Bone marrow (tissue), 2 donors: ENCODE data around the gene PRIM2.
"Not testable (repeated sequence)": the region's sequence is repeated elsewhere in the genome, so short reads cannot be mapped to it uniquely, and the experiment has no call there.

Source experiments
- DNase-seq, 2 donors: peaks; one replicate each; lab custom pipeline; 2025; lab: John Stamatoyannopoulos, UW

PRIM2 gene

DNA sequence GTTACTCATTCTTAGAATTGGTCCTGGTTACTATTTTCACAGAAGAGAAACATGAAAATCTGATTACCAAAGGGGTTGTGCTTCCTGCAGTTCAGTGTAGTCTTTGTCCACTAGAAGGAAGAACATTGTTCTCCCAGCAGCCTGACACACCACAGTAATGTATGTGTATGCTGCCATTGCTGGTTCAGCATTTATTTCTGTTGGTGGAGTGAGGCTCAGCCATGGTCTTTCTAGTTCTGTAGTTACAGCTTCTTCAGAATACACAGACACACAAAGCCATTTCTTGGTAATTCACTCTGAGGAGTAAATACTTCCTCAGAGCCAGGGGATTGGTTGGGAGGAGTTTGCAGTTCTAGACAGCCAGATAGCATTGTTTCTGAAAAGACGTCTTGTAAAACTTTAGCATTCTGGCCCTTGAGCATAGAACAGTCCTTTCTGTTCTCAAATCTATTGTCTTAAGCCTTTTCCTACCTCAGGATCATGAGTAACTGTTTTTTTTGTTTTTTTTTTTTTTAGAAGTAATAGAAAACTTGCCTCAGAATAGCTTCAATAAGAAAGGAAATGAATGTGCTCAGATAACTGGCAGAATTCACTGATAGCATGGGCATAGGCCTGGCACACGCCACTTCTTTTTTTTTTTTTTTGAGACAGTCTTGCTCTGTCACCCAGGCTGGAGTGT lies 128.5 kb downstream of the PRIM2 start:
- DNase-seq = peak in 1 of 2 donors; percentile 18

DNA sequence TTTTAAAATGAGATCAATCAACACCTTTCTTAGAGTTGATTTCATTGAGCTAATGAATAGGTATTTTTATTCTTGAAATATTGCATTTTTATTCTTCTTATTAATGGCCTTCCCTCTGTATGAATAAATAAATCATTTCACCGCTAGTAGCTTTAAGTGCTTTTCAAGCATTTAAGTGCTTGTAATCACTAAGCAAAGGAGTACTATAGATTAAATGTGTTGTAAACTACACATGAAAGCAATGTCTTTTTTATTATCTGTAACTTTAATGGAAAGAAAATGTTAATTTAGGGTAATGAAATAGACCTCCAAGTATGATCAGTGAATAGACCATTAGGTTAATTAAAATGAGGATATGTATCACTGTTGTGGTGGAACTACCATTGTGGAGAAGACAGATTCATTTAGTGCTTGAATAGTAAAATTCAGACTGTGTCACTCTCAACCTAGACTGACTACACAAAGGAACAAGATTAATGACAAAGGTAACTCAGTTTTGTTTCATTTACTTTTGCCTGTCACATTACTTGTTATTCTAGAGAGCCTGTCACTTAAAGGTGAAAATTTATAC lies 132.2 kb downstream of the PRIM2 start:
- not testable (repeated sequence) for DNase-seq

DNA sequence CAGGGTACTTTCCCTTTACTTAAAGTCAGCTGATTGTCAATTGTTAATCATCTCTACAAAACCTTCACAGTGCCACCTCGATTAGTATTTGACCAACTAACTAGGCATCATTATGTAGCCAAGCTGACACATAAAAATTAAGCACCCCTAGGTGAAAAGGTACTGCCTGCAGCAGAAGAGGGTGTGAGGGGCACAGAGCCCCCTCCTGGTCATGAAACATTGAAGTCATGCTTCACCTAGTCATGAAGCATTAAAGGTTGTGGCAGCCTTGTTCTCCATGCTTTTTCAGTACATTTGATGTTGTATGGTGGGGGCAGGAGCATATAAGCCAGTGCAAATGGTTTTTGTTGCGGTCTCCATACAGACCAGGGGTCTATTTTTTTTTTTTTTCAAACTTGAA lies 142.4 kb downstream of the PRIM2 start:
- not testable (repeated sequence) for DNase-seq

DNA sequence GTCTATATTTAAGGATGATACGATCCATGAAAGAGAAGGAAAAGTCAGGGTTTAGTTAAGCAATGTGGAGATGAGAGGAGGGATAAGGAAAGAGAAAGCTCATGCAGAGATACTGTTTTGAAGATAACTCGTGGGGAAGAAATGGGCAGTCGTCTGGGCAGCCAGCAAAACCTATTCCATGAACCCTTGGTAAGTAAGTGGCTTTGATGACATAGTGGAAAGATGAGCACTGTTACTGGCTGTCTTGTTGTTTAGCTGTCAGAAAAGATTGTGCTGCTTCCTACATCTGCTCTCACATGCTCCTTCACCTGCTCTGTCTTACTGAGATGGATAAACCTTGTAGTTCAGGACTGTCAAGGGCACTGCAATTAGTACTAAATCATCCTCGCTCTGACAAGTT lies 143.6 kb downstream of the PRIM2 start:
- not testable (repeated sequence) for DNase-seq

DNA sequence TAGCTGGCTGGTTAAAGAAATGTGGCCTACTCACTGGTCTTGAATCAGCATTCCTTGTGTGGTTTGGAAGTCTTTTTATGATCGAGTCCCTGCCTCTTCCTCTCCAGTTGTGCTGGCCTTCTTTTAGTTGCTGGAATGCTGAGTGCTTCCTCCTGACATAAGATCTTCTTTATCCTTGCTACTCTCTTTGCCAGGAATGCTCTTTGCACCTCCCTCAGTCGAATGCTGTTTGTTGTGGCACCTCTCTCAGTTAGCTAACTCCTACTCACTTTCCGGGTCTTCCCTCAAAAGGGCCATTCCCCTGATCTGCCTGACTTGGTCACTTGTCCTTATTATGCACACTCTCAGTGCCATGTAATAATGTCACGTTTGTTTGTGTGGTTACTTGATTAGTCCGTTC lies 146.4 kb downstream of the PRIM2 start:
- DNase-seq = not testable (repeated sequence)

DNA sequence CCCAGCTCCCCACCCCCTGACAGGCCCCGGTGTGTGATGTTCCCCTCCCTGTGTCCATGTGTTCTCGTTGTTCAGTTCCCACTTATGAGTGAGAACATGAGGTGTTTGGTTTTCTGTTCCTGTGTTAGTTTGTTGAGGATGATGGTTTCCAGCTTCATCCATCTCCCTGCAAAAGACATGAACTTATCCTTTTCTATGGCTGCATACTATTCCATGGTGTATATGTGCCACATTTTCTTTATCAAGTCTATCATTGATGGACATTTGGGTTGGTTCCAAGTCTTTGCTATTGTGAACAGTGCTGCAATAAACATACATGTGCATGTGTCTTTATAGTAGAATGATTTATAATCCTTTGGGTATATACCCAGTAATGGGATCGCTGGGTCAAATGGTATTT lies 148.5 kb downstream of the PRIM2 start:
- not testable (repeated sequence) for DNase-seq

DNA sequence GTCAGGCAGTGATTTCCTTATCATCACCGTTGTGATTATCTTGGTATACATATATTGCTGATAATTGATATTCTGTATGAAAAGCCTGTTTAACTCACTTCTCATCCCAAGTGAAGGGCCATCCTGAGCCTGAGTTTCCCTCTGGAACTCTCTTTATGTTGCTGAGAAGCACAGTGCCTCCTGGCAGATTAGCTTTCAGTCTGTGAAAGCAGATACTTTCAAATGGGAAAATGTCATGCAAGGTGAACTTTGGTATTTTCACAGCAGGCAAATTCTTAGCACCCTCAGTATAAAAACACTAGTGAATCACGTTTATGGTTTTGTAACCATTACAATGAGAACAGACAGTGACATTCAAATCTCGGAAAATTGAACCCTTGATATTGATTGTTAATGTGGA lies 151.6 kb downstream of the PRIM2 start:
- DNase-seq = no peak

DNA sequence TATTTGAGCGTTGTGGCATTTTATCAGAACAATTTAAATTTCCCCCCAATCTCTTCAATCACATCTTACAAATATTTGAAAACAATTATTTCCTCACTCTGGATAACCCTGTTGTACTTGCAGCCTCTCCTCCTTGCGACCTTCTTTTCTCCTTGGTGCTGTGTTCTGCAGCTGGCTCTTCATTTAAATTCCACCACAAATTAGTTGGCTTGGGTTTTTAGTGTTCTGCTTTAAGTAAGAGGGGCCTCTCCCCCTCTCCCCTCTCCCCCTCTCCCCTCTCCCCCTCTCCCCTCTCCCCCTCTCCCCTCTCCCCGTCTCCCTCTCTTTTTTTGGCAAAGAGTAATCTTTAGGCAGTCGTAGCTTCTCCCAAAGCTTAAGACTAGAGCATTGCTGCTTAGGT lies 152.7 kb downstream of the PRIM2 start:
- DNase-seq = not testable (repeated sequence)

DNA sequence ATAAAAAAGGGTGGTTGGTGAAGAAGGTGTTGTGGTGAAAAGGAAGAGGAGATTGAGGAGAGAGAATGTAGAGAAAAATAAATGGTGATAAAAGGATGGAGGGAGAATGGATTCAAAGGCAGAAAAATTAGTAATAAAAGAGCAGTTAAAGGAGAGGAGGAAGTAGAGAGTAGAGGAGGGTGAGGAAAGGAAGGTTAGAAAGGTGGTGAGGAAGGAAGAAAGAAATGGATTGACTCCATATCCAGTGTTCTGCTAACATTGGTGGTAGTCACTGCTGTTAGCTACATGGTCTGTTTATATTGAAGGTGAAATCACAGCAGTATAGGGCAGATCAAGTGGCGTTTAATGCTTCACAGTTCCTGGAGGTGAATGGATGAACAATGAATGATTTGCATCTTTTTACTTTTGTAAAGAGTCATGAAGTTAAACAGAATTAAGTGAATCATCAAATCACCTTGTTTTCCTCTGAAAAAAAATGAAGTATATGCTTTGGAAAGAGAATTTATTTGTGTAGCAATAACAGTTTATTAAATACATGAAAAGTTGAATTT lies 154.0 kb downstream of the PRIM2 start:
- DNase-seq = not testable (repeated sequence)

DNA sequence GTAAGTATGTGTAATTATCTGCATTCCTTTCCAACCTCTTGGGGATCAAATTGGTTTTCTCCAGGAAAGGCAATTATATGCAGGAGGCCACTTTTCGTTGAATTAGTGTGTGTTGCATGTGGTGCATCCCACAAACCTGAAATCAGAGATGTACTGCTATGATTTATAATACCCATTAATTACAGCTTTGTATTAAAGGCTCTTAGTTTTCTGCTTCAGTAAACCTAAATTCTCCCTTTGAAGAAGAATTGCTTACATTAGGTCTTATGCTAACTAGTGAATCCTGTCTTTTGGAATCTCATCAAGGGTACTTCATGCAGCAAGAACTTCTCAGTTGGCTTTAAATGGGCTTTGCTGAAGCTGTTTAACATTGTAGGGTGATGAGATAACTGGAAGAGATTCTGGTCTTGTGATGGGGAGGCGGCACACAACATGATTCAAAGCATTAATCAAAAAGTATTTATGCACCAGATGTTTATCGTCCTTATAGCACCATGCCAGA lies 155.5 kb downstream of the PRIM2 start:
- DNase-seq = not testable (repeated sequence)

DNA sequence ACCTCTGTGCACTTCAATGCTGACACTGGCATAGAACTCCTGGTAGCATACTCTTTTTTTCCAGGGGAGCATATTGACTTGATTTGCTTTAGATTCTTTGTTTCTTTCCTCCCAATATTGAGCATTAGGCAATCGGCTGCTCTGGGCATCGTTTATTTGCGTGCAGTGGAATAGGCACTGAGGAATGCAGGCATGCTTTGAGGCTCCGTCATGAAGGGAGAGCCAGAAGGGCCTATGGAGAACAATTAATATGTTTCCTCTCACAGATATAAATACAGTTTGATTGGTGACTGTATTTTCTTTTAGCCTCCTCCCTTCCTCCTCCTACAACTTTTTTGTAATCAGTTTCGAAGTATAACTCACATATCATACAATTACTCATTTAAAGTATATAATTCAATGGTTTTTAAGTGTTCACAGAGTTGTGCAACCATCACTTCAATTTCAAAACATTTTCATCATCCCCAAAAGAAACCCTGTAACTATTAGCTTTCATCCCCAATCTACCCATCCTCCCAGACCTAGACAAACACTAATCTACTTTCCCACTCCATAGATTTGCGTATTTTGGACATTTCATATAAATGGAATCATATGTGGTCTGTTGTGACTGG lies 157.5 kb downstream of the PRIM2 start:
- not testable (repeated sequence) for DNase-seq

DNA sequence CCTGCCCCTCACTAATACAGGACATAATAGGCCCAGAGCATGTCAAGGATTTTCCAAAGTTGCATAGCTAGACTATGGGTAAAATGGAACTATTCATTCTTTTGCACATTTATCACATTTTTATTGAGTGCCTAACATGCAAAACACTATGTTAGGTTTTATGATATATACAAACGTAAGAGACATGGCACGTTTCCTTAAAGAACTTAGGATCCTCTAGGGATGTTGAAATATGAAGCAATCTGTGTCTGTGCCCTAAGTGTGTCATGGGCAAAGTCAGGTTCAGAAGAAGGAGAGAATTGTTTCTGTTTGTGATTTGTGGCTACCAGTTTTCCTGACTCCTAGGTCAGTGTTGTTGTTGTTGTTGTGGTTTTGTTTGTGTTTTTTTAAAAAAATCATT lies 158.2 kb downstream of the PRIM2 start:
- not testable (repeated sequence) for DNase-seq

DNA sequence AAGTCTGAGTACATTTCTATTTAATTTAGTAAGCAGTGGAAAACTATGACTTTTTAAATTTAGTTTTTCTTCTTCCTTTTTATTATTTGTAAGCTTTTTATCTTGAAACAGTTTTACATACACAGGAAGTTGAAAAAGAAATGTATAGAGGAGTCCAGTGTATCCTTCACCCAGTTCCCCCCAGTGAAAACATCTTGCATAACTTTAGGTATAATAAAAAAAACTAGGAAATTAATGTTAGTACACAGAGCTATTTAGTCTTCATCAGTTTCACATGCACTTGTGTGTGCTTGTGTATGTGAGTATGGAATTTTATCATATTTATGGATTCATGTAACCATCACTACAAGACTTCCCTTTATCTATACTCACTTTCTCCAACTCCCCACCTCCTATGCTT lies 162.8 kb downstream of the PRIM2 start:
- DNase-seq = not testable (repeated sequence)

DNA sequence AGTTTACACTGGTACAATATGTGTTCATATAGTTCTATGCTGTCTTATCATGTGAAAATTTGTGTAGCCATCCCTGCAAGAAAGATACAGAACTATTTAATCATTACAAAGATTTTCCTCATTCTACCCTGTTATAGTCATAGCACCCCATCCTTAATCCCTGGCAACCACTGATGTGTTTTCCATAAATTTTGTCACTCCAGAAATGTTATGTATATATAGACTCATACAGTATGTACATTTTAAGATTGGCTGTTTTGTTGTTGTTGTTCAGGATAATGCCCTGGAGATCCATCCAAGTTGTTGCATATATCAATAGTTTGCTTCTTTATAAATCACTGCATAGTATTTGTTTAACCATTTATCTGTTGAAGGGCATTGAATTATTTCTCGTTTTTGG lies 163.7 kb downstream of the PRIM2 start:
- DNase-seq = not testable (repeated sequence)

DNA sequence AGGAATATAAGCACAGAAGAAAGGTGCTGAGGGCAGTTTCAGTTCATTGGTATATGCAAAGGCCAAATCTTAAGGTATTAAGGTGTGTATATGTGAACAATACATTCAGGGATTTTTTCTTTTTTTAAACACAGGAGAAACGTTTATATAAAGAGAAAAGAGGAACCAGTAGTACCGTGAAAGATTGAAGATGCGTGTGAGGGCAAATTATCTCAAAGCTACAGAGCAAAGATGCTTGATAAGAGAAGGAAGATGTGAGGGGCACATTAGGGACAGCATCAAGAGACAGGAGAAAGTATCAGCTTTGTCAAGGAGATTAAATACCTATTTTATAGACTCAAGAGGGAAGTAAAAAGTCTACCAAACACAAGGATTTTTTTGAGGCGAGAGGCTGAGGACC lies 165.0 kb downstream of the PRIM2 start:
- not testable (repeated sequence) for DNase-seq

DNA sequence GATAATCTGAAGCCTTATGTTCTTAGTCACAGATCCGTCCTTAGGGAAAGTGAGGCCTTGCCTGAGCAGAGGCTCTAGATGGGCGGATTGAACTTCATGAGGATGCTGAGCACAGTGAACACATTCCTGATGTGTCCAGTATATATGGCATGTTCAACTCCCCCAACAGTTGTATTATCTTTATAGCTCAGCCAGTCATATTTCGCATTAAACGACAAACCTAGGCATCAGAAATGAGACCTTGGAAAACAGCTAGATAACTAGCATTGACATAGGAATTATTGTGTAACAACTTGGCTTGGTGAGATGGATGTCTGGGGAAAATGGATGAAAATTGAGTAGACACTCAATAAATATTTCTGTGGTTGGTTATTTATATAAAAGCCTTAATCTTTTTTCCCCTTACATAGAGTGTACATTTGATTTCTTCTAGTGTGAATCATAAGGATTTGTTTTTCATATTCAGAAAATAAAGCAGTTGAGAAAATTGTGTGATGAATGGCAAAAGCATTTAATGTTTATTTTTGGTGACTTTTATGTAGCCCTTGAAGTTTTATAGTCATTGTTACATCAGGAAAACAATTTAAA lies 169.2 kb downstream of the PRIM2 start:
- not testable (repeated sequence) for DNase-seq

DNA sequence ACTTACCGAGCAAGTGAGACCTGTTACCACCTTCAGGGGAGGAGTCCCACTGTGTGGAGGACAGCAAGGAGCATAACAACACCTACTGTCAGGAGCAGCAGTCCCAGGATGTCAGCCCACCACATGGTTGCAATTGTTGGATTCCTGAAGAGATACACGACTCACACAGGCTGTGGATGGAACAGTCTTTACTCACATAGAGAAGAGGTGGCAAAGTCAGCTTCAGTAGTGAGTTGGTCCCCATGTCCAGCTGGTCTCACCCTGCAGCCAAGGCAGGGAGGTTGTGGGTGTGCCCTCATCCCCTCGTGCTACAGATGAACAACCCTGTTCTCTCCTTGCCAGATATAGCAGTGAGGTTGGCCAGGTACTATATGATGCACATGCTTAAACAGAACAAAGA lies 171.1 kb downstream of the PRIM2 start:
- DNase-seq = not testable (repeated sequence)

DNA sequence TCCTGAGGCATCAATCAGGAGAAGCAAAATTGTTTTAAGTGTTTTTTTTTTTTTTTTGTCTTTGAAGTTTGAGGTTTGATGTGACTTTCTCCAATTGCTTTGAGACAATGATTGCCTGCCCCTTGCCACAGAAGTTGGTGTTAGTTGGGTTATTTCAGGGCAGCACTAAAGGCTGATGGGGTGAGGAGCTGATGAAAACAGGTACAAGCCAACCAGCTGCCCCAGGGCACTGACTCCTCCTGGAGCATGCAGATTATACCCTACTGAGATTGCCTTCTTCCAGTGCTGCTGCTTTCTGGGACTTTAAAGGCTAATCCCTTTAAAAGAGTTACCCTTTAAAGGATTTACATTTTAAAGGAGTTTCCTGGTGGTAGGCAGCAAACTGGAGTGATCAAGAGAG lies 172.5 kb downstream of the PRIM2 start:
- not testable (repeated sequence) for DNase-seq

DNA sequence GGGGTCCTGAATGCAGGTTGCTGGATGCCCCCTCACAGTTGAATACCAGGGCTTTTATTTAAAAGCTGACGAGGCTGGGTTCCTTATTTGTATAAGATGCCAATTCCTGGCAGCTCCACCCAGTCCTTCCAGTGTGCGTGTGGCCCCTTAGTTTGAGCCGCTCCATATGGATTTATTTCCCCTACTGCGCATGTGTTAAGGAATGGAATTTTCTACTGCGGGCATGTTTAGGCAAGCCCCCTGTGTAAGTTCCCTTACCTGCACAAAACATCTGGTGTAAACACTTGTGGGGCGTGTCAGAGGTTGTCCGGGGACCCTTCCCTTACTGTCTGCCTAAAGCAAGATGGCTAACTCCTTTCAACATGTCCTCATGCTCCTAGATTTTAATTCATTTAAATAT lies 174.4 kb downstream of the PRIM2 start:
- DNase-seq = not testable (repeated sequence)

DNA sequence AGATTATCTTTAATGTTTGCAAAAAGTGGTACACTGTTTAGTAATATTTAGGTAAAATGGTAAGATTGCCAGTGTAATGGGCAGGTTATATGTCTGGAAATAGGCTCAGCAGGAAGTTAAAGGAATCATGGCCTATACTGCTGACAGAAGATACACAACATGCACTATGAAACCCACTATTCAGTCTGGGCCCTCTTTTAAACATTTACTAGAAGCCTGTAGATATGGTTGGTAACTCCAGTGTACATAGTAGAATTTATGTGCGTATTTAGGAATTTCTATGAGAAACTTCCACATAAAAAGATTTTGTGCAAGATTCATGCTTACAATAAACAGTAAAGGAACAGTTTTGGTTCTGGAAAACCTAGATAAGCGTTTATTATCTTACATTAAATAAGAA lies 178.8 kb downstream of the PRIM2 start:
- not testable (repeated sequence) for DNase-seq

DNA sequence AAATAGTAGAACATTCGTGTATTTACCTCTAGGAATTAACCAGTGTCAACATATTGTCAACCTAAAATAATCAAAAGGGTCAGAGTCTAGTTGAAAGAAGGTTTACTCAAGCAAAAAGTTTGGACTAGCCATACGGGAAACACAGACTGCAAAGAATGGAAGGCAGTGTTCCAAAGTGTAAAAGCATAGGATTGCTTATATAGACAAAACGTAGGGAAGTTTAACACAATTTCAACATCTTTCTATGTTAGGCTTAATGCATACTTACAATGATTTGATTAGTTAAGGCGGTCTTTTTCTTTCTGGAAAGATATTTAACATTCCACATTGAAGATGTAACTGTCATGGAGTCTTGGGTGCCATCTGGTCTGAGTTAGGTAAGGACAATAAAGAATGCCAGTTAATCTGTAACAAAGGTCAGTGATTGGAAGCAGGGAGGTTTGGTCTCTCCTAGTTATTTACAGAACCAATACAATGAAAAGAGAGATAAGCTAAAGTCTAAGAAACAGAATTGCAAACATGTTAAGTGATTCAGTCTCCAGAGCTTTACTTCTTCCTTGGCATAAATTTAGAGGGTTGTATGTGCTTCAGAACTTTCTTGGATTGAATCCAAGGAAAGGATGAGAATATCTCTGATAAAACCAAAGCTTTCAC lies 183.1 kb downstream of the PRIM2 start:
- not testable (repeated sequence) for DNase-seq

DNA sequence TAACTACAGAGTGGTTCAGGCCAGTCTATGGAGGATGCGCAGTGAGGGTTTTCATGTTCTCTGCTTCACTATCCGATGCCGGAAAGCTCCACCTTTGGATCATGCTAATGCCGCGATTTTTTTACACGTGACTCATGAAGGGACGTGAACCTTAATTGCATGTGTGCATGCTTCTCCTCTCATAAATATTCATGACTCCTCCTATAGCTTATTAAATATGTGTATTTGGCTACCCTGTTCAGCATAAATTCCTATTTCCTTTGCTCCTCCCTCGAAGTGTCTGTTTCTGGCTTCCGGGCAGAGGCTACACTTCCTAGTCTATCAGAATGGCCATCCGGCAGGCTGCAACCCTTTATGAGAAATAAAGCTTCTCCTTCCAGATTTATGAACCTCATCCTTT lies 185.0 kb downstream of the PRIM2 start:
- not testable (repeated sequence) for DNase-seq
